NCI-H1436 (cell line): ENCODE results near the gene NACAD.

Experiments
- DNase-seq: peaks from one replicate; lab custom pipeline; 2025; lab: John Stamatoyannopoulos, UW

Gene NACAD

DNA sequence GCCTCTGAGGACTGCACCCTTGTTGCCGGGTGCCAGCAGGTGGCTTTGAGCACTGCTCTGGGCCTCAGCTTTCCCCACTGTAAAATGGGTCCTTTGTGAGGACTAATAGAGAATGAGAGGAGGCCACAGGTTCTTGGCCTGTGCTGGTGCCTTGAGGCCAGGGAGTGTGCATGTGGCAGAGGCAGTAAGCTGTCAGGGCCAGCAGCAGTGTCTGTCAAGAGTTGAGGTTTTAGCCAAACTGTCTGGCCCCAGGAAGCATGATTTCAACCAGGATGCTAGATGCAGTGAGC, 13.5 kb downstream of the NACAD start:
- DNase-seq = no peak

DNA sequence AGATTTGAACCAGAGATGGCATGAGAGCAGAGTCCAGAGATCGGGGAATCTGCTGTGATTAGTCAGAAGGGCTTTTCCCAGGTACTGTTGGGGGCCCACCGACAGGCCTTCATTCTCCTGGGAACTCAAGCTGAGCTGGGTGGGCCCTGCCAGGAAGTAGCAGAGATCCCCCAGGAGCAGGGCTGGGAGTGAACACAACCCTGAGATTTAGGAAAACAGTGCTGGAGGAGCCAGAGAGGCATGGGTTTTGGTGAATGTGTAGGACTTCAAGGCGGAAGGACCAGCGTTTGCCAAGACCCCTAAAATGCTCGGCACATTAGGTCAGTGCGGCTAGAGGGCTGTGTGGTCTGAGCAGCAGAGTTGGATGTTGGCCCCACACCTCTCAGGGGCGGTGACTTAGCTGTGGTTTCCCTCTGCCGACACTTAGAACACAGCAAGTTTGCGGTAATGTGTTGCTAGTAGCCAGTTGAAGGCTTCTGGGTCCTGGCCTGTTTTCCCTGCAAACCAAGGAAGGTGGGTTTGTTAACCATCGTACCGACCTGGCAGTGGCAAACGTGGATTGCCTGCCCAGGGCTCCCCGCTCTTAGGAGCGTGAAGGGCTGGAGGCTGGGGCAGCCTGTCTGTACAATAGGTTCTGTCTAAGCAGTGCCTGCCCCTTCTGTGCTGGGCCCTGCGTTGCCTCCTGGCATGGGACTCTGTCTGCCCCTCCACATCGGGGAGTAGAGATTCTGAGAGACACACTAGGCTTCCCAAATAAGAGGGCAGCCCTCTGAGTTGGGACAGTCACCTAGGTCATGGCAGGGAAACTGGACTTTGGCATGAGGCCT, 14.0 kb downstream of the NACAD start:
- DNase-seq = no peak

DNA sequence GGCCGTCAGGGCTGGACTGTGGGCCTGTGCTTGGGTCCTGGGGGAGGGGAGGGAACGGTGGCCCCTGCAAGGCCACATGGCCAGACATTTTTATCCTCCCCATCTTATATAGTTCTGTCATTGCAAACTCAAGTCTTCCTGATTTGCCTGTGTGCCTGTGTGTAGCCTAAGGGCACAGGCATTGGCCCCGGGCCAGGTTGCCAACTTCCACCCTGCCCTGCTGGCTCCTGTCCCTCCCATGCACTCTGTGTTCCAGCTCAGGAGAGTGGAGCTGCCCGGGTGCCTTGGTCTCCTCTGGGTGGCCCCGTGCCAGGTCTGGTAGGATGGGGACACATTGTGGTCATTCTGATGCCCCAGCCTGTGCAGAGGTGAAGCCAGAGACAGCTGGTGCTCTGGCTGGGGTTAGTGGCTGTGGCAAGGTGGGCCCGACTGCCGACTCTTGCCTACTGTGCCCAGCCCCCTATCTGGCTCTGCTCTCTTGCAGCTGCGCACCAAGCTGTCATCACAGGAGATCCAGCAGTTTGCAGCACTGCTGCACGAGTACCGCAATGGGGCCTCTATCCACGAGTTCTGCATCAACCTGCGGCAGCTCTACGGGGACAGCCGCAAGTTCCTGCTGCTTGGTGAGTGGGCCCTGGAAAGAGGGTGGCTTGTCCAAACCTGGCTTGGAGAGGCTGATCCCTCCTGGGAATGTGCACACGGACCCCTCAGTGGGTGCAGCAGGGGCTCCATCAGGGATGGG, 14.8 kb downstream of the NACAD start:
- DNase-seq = no peak

DNA sequence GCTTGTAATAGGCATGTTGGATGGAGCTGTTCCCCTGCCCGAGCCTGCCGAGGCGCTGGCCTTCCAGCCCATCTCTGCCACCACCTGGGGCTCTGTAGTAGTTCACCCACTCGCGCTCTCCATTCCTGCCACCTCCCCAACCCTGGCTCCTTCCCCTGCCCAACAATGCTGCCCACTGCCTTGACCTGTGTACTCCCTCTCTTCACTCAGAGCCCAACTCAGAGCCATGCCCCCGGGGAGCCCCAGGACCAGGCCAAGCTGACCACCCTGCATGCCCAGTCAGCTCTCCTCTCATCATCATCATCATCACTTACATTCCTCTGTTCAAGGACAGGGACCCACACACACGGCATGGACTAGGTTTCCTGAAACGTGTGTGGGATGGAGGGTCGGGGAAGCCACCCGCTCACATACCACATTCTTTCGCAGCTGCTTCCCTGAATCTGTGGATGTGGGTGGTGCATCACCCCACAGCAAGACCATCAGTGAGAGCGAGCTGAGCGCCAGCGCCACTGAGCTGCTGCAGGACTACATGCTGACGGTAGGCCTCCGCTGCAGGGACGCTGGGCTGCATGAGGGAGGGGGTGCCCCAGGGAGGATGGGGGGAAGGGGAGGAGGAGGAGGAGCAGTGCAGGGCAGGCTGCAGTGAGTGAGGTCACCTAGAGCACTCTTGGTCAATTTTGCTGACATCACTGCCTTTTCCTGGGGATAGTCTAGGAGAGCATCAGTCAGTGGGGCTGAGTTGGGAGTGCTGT, 15.6 kb downstream of the NACAD start:
- no peak for DNase-seq

DNA sequence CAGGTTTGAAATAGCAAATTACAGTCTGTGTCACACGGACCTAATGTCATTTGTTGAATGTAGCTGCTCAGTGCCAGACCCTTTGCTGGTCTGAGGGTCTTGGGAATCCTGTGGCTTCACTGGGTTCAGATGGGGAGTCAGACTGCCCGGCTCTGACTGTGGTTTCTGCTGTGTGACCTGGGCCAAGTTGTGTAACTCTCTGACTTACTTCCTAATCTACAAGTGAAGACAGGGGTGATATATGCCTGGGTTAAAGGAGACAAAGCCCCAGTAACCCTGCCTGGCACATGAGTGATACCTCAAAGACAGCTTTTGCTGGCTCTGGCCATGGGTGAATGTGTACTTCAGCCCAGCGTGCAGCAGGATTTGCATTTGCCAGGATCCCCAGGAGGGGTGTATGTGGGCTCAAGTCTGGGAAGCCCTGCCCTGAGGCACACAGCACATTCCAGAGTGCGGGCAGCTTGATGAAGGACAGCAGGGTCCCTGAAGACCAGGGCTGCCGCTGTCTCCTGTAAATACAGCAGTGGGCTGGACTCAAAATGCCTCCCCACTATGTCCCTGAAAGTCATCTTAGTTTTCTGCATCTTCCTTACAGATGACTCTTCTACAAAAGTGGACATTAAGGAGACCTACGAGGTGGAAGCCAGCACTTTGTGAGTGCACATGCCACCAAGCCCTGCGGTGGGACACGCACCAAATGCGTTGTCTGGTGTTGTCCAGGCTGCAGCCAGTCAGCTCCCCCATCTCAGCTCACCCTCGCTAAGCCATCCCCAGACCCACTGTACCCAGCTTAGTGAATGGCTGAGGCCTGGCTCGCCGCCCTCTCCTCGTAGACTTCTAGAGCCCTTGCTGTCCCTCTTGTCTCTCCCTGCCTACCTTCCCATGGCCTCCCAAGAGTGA, 16.4 kb downstream of the NACAD start:
- DNase-seq = no peak

DNA sequence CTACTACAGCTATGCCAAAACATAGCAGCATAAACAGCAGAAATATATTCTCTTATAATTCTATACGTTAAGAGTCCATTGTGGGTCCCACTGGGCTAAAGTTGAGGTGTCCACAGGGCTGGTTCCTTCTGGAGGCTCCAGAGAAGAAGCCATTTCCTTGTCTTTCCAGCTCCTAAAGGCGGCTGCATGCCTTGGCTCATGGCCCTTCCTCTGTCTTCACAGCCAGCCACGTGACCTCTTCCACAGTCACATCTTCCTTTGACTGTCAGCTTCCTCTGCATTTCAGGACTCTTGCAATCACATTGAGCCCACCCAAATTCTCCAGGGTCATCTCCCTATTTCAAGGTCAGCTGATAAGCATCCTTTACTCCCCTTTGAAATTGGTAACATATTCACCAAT, 17.2 kb downstream of the NACAD start:
- DNase-seq = no peak

DNA sequence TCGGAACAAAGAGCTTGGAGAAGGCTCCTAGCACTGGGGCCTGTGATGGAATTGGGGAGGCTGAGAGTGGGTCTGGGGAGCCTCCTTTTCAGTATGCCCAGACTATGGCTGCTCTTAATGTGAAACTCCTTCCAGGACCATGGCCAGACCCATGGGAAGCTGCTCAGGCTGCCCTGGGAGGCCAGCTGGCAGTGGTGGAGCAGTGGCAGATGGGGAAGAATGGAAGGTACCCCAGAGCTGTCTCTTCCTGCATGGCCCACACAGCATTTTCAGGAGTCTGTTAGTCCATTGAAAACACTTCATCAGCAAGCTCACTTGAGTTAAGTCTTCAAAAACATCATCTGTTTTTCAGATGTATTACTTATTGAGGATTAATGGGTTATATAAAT, 18.5 kb downstream of the NACAD start:
- no peak for DNase-seq

DNA sequence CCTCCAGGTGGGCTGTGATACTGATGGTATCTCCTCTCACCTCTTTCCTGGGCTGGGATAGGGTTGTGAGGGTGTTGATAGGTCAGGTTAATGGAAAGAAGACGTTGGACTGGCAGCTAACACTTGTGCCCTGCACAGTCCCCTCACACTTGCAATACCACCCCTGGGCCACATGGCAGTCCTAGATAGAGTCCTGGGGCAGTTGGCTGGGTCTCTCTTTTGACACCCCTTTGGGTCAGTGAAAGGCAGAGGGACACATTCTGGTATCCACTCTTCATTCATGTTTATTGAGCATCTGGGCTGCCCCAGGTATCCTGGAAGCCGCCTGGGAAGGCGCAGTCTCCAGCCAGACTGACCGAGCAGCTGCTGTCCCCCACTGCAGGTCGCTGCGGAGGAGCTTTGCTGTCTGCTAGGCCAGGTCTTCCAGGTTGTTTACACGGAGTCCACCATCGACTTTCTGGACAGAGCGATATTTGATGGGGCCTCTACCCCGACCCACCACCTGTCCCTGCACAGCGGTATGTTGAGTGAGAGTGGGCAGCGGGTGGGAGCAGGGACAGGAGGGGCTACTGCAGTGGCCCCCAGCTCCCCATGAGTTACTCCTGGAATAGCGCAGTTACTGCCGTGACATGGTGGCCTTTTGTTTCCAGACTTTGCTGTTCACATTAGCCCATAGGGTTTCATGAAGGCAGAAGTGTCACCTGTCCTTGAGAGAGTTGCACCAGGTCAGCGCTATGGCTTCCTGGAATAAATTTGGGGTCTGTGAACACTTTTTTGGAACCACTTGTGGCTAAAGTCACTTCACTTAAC, 19.1 kb downstream of the NACAD start:
- DNase-seq = no peak

DNA sequence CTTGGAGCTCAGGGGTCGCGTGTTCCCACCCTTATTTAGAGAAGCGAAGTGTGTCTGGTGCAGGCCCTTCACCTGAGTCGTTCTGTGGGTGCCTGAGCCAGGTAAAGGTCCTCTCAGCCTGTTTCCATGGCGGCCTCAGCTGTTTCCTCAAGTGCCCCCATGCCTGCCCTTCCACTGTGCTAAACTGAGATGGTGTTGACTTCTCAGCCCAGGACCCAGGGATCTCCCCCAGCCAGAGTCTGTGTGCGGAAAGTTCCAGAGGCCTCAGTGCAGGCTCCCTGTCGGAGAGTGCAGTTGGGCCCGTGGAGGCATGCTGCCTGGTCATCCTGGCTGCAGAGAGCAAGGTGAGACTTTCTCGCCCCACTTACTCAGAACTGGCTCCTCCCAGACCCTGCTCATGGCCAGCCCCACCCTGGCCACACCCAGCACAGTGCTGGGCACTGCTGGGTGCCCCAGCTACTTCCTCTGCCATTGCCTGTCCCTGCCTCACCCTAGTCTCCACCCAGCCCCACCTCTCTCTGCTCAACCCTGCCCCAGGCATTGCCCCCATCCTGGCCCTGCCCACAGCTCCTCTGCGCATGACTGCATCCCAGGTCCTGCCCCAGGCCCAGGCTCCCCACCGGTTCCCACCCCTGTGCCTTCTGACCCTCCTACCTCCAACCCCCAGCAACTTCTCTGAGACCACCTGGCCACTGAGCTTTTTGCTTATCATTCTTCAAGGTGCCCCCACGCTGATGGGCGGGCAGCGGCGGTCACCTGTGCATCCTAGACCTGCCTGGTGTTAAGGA, 20.3 kb downstream of the NACAD start:
- no peak for DNase-seq

DNA sequence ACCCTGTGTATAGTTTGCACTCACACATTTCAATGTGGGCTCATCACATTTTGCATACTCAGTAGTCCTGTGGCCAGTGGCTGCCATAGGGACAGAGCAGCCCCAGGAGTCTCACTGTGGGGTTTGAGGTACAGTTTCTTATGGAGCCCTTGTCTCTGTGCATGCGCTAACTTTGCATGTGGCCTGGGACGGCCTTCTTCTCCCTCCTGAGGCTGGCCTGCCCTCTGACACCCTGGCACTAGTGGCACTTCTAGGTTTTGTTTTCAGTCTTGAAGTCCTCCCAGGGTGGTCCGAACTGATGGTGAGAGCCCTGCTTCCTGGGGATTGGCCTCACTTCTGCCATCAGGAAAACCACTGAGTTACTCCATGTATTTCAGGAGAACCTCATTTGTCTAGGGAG, 21.2 kb downstream of the NACAD start:
- DNase-seq = no peak

DNA sequence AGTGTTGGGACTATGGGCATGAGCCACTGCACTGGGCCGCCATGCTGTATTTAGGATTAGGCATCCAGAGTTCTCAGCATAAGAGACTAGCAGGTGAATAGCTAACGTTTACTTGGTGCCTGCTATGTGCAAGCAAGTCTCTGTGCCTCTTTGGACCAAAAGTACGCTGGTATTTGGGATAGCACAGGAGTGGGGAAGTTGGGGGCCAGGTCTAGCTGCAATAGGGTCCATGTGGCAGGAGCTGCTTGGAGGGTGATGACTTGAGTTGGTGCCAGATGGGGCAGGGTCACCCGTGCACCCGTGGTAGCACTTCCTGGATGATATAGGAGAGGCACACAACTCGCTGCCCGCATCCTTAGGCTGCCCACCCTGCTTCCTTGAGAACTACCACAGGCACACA, 22.4 kb downstream of the NACAD start:
- DNase-seq = no peak

DNA sequence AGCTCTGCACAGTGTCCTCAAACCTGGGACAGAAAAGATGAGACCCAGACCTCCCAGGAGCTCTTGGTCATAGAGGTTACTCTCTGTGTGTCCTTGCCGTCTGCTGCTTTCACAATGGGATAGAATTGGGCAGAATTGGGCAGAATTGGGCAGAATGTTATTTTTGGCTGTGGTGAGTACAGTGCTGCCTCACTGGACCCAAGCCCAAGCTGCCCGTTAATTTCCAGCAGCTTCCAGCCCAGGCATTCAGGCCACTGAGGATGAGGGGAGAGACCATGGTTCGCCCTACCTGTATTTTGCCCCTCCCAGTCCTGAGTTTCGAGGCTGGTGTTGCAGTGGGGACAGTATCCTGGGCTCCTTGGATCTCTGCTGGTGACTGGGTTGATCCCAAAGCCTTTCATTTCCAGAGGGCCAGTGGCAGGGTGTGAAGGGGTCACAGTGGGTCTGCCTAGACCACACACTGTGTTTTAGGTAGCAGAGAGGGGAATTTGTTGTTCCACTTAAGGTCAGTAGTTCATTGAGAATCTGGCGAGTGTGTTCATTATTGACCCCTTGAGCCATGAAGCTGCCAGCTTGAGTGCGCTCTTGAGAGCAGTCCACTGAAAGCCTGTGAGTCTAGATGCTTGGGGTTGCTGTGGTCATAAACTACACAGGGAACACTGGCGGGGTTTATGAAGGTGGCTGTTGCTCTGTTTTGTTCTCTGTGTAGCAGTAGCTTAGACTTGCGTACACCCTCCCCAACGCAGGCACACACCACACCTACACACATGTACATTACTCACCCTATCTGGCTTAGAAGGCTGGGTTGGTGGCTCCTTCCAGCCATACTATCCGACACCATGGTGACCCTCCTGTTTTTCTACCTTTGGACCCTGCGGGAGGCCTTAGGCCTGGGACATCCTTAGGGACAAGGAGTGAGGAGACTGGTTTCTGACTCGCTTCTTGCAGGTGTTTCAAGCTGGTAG, 23.5 kb downstream of the NACAD start:
- DNase-seq = no peak

DNA sequence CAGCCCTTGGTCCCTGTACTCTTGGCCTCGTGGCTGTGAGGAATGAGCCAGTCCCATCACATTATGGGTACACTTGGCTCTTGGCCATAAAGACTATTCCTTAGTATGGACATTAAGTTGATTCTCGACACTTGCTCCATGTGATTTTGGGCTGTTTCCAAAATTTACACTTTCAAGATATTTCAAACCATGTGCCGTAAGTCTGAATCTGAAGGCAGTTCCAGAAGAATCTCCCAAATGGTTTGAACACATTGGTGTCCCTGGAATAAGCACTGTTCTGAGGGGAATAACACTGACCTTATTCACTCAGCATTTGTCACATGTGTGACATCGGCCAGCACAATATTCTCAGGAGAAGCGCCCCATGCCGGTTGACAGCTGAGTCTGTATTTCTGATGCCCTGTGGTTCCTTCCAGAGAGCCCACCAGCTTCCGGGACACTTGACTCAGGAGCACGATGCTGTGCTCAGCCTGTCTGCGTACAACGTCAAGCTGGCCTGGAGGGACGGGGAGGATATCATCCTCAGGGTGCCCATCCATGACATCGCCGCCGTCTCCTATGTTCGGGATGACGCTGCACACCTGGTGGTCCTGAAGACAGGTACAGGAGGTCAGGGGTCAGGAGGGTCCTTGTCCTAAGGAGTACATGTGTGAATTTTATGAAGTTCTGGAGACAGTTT, 24.6 kb downstream of the NACAD start:
- DNase-seq = no peak

DNA sequence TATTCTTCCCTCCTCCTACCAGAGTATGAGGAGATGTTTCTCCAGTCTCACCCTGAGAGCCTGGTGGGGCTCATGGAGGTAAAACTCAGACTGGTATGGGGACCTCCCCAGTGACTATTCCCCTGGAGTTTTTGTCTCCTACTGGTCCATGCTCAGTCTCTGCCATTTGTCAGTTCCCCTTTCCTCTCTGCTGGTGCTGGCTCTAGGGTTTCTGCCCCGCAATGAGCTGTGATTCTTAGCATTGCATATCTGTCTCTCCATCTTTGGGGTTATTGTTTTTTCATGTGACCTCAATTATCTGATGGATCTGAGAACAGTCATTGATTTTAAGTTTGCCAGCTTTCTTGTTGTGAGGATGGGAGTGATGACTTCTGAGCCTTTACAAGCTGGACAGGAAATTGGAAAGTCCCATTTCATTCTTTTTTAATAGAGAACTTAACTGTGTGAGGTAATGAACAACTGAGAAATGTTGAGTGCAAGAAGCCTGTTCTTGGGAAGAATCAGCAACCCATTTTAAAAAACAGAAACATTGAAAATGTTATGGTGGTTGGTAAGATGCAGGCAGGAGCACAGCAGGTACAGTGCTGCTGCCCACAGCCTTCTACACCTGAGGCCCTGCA, 26.9 kb downstream of the NACAD start:
- DNase-seq = no peak

DNA sequence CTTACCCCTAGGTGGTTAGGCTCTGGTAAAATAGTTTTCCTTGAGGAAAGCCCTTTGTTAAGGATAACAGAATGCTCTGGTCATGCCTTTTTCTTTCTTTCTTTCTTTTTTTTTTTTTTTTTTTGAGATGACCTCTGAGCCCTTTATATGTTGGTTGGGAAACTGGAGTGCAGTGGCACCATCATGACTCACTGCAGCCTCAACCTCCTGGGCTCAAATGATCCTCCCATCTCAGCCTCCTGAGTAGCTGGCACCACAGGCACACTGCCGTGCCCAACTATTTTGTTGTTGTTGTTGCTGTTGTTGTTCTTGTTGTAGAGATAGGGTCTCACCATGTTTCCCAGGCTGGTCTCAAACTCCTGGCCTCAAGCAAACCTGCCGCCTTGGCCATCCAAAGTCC, 27.4 kb downstream of the NACAD start:
- DNase-seq = no peak

DNA sequence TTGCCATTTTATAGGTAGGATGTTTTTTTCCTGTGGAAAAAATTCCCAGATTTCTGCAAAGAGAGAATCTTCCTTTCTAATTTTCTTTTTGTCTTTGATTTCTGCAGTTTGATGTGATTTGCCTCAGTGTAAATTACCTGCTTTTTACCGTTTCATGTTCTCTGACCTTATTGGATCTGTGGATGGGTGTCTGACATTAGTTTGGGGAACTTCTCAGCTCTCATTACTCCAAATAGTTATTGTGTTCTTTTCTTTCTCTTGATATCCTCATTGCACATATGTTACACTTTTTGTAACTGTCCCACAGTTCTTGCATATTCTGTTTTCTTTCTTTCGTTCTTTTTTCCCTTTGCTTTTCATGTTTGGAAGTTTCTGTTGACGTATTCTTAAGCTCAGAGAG, 28.5 kb downstream of the NACAD start:
- no peak for DNase-seq

DNA sequence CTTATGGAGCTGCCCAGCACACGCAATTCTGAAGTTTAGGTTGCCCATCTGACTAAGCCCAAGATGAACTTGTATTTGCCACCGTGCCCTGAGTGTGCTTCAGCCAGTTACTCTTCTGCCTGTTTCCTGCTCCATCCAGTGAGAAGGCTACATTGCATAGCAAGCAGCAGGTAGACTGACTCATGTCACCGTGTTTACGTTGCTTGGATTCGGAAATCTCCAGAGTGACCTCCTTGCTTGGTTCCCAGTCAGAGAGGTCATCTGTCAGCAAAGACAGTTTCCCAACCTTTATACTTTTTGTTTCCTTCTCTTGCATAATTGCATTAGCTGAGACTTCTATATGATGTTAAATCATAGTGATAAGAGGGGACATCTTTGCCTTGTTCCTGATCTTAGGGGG, 30.9 kb downstream of the NACAD start:
- no peak for DNase-seq

DNA sequence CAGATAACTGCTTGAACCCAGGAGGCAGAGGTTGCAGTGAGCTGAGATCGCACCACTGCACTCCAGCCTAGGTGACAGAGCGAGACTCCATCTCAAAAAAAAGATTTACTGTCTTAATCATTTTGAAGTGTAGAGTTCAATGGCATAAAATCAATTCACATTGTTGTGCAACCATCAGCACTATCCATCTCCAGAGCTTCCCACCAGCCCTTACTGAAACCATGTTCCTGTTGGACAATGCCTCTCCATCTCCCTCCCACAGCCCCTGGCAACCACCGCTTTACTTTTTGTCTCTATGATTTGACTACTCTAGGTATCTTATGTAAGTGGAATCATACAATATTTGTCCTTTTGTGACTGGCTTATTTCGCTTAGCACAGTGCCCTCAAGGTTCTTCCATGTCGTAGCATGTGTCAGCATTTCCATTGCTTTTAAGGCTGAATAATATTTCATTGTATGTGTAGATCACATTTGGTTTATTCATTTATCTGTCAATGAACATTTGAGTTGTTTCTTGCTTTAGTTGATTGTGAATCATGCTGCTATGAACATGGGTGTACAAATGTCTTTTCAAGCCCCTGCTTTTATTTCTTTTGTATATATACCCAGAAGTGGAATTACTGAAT, 33.1 kb downstream of the NACAD start:
- no peak for DNase-seq
